Measurements from ENCODE around the gene CD300LB.

GRCh38 chr17:74520016-74520434, 11.2 kb downstream of the CD300LB start:
- TF ChIP-seq GATA3 (IDR thresholded peaks at IDR 0.05; ENCODE audit: low read depth, low read length) (no peak), GATA2 (IDR thresholded peaks at IDR 0.05; ENCODE audit: low read depth, low read length) (no peak)

All from SH-SY5Y (cell line).